GM18858 (cell line): Measurements from ENCODE around the gene PPP1R15B.

Experiments
- ATAC-seq: cut with Tn5 transposase; IDR thresholded peaks from one replicate; pipeline ENCODE4 v1.9.1; 2021; ENCODE audit not compliant: unreplicated experiment

Gene PPP1R15B

GRCh38 chr1:204411451-204412204, at the start of gene PPP1R15B:
Gene PPP1R15B, minus strand, starts transcription at chr1:204411817. Its CDS starts 406 bp downstream, at chr1:204411411.
- peak; percentile 75 for ATAC-seq

DNA sequence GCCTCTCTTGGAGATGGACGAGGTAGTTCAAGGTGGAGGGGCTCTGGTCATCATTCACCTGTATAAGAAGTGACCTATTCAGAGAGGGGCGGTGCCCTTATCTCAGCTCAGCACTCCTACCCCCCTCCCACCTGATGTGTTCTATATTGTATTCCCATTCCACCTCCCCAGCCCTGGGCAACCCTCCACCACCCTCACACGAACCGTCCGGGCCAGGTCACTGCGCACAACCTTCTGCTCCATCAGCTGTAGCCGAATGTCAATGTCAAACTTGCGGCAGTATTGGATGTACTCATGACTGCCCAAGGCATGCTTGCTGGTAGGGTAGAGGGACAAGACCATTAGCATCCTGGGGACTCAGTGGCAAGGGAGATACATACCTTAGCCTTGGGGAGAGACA, 48.7 kb upstream of the PPP1R15B start:
- no peak for ATAC-seq

DNA sequence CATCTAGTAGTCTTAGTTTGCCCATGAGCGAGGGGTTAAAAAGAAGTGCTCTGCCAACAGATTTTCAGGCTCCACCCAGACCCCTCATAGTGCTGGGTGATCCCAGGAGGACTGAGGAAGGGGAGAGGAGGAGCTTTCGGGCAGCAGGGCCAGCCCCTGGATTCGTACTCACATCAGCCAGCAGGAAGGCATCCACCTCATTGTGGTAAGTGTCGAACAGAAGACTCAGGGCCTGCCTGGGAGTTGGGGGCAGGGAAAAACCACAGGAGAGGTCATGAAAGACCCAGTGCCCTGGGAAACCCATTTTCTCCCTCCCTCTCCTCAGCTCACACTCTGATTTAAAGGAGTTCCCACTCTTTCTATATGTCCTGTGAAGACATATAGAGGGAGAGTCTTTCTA, 48.1 kb upstream of the PPP1R15B start:
- no peak for ATAC-seq

DNA sequence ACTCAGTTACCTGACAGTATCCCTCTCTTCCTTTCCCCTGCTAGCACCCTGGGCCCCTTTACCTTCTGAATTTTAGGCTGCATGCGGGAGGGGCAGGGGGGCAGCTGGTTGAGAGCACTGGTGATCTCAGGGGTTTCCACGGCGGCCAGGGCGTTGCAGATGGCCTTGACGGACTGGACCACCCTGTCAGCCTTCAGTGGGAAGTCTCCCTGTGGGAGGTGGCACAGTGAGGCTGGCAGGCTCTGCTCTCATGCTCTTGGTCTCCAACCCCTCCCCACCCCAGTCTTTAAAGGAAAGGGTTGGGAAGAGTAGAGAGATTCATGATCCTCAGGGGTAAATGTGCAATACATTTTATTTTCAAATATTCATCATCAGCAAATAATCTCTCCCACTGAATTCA, 46.0 kb upstream of the PPP1R15B start:
- ATAC-seq, result no peak

DNA sequence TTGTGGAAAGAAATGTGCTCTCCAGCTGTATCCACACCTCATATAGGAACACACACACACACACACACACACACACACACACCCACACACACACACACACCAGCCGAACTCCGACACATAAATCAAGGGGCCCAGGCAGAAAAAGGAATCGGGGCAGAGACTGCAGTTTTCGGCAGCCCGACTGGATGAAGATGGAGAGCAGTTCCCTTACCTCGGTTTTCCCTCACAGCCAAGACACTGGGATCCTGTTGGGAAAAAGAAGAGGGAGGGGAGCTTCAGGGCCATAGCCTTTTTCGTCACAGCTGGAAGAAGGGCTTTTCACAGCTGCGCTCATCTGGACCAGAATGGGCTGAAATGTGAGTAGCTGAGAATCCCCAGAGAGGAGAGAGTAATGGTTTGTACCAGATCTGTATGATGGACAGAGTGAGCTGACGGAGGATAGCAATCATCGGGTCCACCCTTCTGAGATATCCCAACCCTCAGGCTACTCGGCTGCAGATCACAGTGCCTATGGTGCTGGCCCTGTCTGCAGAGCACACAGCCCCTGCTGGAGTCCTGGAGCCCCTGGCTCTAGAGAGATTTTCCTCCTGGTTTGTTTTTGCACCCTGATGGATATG, 45.3 kb upstream of the PPP1R15B start:
- no peak for ATAC-seq

- no peak for ATAC-seq
Measured at GRCh38 chr1:204455831-204456145, 44.2 kb upstream of the PPP1R15B start.

DNA sequence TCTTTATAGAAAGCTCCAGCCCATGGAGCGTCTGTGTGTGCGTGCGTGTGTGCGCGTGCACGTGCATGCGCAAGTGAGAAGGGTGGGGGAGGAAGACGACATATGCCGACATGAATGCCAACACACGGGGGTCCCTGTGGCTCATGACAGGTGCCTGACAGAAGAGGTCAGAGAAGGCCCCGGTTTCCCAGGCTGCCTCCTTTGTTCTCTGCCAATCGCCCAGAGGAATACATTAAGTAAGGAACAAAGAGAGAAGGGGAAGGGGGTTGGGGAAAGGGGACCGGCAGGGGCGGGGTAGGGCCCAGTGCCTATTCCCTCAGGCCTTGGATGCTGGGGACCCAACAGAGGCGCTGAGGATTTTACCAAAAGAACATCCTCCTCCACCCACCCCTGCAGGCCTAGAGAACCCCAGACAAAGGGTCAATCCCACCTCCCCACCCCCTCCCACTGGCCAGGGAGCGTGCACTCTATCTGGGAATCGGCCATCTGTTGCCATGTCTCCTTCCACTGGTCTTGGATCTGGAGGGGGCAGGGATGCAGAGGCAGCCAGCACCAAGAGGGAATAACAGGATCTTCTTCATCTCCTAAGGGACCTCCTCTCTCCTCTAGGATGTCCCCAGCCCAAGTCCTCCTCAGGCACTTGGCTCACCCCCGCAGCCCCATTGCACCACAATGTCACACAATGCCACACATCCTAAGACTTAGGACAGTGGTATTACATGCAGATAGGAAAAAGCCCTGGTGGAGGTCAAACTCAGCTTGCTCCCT, 43.6 kb upstream of the PPP1R15B start:
- no peak for ATAC-seq

DNA sequence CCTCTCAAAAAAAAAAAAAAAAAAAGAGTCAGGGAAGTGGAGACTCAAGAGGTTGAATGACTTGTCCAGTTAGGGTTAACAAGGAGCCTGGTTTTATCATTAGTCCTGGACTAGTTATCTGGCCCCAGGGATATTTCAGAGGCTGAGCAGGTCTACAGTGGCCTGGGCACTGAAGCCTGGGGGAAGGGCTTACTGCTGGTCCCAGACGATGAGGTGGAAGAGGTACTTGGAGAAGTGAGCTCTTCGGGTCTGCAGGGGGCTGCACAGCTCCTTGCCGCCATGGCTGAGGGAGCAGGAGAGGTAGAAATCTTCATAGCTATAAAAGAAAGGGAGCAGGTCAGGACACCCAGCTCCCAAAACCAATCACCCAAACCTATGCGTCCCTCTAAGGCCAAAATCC, 42.9 kb upstream of the PPP1R15B start:
- no peak for ATAC-seq

GRCh38 chr1:204453141-204453772, 41.6 kb upstream of the PPP1R15B start:
- peak; percentile 88 for ATAC-seq

DNA sequence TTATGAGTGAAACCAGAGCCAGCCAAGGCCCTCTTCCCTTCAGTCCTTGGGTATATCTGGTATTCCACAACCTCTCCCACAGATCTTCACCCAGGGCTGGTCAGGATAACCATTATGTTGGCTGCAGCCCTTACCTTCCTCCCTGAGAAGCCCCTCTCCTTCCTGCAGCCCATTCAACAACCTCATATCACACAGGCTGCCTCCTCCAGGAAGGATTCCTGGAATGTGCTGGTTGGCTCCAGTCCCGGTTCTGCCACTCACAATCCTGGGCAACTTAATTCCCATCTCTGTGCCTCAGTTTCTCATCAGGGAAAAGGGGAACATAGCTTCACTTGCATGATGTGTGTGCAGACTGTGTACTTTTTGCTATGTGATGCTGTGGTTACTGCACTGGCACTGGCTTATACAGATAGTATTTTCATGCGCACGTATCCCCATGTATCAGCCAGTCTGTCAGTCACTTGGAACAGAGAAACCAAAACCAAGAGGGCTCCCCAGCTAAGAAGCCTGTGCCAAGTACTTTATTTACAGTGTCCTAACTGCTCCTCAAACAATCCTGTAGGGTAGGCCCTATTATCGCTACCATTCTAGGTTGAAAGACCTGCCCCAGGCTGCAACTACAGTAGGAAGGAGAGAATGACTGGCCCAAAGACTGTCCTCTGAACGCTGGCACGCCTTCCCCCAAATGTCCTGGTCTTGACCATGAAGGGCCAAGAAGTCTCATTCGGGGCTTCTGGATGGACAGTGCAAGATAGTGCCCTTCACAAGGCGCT, 39.9 kb upstream of the PPP1R15B start:
- ATAC-seq, result no peak

DNA sequence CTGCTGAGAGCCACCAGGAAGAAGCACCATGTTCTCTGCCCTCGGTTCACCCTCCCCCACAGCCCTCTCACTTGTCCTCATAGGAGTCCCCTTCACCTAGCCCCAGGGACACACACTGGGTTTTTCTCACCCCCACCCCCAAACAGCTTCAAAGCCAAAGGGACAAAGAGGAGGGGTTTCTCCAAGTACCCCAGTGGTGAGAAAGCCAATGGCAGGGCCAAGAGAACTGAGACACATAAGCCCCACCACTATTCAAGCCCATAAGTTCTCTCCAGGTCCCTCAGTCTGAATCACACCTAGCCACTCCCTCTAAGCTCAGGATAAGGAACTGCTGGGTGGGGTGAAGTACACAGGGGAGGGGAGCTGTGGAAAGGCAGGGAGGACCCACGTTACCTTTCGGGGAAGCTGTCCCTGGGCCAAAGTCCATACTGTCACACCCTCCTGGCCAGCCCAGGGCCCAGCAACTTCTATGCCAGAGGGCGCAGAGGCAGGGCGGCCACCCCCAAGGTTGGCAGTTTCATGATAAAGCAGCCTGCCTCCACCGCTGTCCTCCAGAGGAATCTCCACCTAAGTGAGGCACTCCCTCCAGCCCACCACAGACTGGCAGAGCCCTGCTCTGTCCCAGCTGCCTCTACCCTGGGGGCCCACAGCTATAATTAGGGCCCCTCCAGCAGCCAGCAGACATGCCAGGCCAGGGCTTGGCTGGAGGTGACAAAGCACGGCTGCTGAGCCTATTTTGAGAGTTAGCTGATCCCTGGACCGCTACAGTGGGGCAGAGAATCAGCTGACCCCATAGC, 39.0 kb upstream of the PPP1R15B start:
- no peak for ATAC-seq

DNA sequence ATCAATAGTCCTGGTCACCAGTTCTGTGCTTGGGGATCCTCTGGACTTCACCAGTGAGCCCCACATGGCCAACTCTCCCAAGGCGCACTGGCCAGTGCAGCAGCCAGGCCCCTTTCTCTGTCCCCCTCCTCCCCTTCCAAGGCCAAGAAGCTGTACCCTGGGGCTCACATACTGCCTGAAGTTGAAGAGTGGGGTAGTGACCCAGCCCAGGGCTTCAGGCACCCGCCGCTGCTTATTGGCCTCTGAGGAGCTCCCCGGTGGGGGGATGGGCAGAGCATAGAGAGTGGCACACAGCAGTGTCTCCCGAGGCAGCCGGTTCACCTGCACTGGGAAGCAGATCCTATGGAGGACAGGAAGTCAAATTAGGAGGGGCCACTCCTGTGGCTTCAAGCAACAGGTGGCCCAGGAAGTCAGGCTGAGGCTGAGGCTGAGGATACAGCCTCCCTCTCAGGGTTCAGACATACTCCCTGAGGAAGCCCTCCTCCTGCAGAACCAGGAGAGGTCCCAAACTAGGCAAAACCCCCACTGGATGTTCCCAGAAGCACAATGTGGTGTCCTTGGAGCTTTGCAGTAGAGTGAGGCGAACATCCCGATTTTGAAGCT, 38.2 kb upstream of the PPP1R15B start:
- no peak for ATAC-seq

GRCh38 chr1:204448991-204449677, 37.5 kb upstream of the PPP1R15B start:
- ATAC-seq, result no peak

DNA sequence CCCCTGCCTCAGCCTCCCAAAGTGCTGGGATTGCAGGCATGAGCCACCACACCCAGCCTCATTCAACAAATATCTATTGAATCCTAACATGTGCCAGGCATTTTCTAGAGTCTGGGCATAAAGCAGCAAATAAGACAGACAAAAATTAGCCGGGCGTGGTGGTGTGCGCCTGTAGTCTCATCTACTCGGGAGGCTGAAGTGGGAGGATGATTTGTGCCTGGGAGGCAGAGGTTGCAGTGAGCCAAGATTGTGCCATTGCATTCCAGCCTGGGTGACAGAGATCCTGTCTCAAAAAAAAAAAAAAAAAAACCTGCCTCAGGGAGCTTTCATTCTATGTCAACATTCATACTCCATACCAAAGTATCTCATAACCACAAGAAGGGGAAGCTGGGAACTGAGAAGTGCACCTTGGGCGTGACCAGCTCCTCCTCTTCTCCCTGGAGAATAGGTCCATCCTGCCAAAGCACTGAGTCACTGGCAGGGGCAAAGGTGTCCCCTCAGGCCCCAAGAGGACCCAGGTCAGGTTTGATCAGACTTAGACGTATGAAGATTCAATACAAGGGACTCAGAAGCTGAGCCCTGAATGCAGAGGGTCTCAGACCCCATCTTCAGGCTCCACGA, 36.8 kb upstream of the PPP1R15B start:
- no peak for ATAC-seq

DNA sequence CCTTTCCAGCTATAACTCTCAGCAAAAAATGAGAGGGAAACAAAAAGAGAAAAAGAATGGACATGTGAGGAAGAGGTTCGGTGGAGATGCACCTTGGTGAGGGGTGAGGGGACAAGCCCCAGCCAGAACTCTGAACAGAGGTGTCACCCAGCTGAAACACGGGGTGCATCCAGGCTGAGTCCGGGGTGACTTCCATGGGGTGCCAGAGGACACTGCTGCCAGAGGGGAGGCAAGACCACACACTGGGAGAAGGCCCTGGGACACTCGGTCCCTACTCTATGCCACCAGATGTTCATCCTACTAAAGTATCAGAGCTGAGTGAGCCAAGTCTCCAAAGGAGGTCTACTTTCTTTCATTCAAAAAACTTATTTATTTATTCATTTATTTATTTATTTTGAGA, 36.1 kb upstream of the PPP1R15B start:
- ATAC-seq, result no peak

DNA sequence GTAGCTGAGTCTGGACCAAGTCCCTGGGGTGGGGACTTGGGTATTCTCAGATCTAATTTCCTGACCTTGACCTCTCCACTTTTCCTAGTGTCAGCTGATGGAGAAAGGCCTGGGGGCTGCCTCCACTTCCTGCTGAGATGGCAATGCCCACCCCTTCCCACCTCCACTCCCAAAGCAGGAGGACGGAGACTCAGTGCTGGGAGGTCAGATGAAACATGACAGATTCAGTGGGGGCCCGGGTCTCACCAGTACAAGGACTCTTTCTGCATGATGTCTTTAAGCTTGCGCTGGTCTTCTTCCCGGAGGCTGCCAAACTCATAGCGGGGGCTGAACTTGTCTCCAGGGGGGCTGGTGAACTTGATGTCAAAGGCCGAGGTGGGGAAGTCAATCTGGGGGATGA, 35.6 kb upstream of the PPP1R15B start:
- no peak for ATAC-seq

- ATAC-seq, result peak; percentile 62
Measured at GRCh38 chr1:204446413-204447111, 34.9 kb upstream of the PPP1R15B start.

DNA sequence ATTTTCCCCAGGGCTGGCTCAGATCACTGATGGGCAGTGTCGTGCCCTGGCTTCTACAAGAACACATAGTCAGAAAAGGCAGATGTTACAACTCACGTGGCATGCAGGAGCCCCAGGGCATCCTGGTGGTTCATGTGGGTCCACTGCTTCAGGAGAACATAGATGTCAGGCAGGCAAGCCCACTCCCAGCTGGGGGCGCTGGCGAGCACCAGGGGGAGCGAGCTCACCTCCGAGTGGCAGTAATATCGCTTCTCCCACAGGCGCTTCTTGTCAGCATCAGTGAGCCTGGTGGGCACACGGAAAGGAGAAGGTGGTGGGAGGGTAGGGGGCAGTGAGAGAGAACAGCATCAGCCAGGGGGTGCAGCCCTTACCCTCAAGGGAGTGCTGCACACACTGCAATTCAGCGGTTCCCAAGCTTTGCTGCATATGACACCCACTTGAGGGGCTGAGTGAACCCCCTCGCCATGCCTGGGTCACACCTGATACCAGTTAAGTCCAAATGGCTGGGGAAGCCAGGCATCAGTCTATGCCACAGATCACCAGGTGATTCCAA, 34.3 kb upstream of the PPP1R15B start:
- no peak for ATAC-seq
